ENCODE data around the gene HNRNPL.
"Not testable (repeated sequence)": the region's sequence is repeated elsewhere in the genome, so short reads cannot be mapped to it uniquely, and the experiment has no call there.

Gene HNRNPL

DNA sequence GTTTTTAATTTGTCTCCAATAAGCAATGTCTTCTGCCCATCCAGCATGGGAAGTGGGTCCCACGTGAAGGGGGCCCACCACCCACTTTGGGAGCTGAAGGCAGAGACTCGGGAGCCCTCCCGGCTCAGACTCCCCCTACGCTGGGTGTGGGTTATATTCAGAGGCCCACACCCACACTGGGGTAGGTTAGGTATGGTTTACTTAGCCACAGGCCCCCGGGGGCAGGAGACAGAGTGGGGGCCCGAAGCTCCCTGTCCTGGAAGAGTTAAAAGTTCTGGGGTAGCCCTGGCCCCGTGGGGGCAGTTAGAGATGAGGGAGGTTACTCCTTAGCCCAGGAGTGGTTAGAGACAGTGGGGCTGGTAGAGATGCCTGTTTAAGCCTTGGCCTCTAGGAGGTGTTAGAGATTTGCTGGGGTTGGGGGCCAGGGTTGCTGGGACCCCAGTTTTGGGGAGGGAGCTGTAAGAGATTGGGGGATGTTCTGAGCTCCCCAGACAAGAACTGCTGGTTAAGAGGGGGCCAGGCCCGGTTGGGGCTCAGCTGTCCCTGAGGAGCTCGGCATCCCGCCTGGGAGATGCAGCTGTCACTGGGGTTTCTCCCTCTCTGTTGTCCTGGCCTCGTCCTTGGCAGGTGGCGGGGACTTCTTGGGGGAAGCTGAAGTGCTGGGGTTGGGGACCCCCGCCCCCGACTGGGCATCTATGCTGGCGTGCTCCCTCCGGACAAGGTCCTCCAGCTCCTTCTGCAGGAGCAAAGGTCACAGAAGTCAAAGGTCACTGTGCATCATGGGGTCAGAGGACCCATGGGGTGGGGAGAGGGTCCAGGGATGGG is 29.0 kb upstream of the HNRNPL start:
- Mint-ChIP-seq H3K27me3 (no peaks in the 10 kb centered on the region), H3K4me3 (peak overlapping the region; percentile 96 to 99), H3K4me1 (peaks cover 37% of the 10 kb centered on the region), H3K27ac (peak overlapping the region; percentile 99), H3K9me3 (no peaks in the 10 kb centered on the region)
- DNase-seq = peak in 1 of 2 donors; percentile 20
- ATAC-seq = peak; percentile 48

DNA sequence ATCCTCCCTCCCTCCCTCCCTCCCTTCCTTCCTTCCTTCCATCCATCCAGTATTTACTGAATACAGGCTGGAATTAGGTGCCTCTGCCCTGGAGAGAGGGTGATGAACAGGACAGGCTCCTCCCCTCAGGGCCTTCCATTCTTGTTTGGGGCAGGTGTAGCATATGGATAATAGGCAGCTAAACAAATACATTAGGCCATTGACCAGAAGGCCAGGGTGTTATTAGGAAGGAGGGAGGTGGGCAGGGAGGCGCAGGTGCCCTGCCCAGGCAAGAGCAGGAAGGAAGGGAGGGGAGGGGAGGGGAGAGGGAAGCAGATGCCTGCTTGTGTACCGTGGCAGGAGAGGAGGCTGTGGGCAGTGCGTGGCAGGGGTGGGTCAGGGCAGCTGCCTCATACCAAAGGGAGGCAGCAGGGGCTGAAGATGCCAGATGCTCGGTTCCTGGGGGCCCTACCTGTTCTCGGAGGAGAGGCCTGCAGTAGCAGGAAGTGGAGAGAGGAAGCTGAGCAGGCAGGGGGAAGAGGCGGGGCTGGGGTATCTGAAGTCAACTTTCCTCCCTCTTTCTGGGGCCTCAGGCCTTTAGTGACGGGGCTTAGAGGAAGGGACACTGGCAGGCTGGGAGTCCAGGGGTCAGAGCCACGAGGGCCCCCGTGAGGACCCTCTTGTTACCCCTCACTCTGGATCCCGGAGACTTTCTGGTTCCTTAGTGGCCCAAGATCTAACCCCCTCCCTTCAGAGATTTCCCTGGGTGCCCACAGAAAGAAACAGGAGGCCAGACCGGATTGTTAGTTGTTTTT is 28.2 kb upstream of the HNRNPL start, which contains the start of gene RINL:
RINL (minus strand) TSS at position 495 of the 794 bp plus-strand sequence. CDS start 1,533 bp downstream, outside the sequence.
- peak within 1 kb of the TSS; percentile 96 to 99 for H3K4me3 Mint-ChIP-seq
- no peaks in the 10 kb centered on the region for H3K27me3 Mint-ChIP-seq
- ATAC-seq (peak; percentile 92), DNase-seq (peak; percentile 57 to 78)
- H3K27ac Mint-ChIP-seq = peak within 1 kb of the TSS; percentile 99
- peaks cover 32% of the 10 kb centered on the region for H3K4me1 Mint-ChIP-seq
- no peaks in the 10 kb centered on the region for H3K9me3 Mint-ChIP-seq

DNA sequence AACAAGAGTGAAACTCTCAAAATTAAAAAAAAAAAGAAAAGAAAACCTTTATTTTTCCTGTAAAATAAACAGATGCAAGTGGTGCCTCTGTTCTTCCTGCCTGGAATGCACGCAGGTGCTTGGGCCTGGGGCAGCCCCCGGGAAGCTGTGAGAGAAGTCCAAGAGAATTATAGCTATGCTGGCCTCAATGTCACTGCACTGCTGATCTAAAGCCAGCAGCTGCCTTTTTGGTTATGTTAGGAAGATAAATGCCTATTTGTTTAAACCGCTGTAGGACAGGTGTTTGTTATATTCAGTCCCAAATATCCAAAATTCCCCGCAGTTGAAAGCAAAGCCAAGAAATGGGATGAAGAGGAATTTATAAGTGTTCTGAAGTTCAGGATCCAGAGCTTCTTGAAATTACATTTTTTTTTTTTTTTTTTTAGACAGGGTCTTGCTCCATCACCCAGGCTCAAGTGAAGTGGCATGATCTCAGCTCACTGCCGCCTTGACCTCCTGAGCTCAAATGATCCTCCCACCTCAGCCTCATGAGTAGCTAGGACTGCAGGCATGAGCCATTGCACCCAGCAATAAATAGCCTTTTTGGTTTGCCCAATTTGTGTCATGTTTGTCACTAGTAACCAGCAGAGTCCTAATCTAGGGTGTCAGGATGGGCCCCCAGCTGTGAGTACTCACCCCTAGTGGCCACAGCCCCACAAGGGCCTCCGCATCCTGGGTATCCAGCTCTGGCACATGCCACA is 26.0 kb upstream of the HNRNPL start:
- no peaks in the 10 kb centered on the region for H3K9me3 Mint-ChIP-seq
- ATAC-seq (peak; percentile 27), DNase-seq (peak in 1 of 2 donors; percentile 28)
- no peaks in the 10 kb centered on the region for H3K27me3 Mint-ChIP-seq
- H3K4me1 Mint-ChIP-seq = peaks cover 42% of the 10 kb centered on the region
- H3K4me3 Mint-ChIP-seq = peak overlapping the region in 1 of 2 donors; percentile 75
- H3K27ac Mint-ChIP-seq = peak overlapping the region in 1 of 2 donors; percentile 87

- not testable (repeated sequence) for H3K27me3 Mint-ChIP-seq, H3K27ac Mint-ChIP-seq, H3K9me3 Mint-ChIP-seq, ATAC-seq, H3K4me3 Mint-ChIP-seq, DNase-seq
- H3K4me1 Mint-ChIP-seq = peaks cover 57% of the 10 kb centered on the region
These were observed 23.6 kb upstream of the HNRNPL start for GRCh38 chr19:38873400-38873799.

- ATAC-seq (no peak), DNase-seq (no peak)
- no peaks in the 10 kb centered on the region for H3K27me3 Mint-ChIP-seq
- peak overlapping the region; percentile 67 to 99 for H3K4me3 Mint-ChIP-seq
- peaks cover 54% of the 10 kb centered on the region for H3K4me1 Mint-ChIP-seq
- H3K9me3 Mint-ChIP-seq = no peaks in the 10 kb centered on the region
- H3K27ac Mint-ChIP-seq = peak overlapping the region in 1 of 2 donors; percentile 91
These were observed 20.8 kb upstream of the HNRNPL start for GRCh38 chr19:38870612-38871011.

DNA sequence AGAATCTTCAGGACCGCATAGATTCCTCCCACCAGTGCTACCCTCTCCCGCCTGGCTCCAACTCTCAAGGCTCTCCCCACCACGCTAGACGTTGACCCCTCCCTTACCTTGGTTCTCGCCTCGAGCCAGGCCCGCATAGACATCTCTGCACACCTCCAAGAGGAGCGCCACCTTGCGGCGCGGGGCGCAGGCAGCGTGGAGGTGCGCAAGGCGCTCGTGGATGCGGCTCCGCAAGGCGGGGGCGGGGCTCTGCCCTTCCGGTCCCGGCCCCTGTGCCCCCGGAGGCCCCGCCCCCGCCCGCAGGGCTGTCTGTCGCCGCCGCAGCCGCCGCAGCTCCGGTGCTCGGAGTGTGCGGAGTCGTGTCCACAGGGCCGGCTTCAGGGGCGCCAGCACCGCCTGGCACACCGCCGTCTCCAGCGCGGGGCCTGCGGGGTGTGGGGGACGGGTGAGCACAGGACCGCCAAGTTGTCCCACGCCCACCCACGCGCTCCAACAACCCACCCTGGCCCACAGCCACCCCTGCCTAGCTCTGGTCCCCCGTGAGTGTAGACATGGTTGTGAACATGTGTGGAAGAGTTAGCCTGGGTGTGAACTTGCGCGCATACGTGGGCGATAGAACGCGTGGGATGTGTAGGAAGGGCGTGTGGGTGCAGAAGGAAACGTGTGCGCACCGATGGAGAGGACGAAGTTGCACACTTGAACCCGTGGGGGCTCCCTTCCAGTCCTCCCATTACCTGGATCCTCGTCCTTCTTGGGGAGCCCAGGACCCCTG is 20.2 kb upstream of the HNRNPL start:
- Mint-ChIP-seq H3K27me3 (no peaks in the 10 kb centered on the region), H3K4me1 (peaks cover 60% of the 10 kb centered on the region), H3K9me3 (no peaks in the 10 kb centered on the region), H3K4me3 (peak overlapping the region; percentile 87 to 99), H3K27ac (peak overlapping the region; percentile 91)
- DNase-seq (peak; percentile 95), ATAC-seq (peak; percentile 92)

GRCh38 chr19:38869160-38869835 is 19.5 kb upstream of the HNRNPL start:
- peaks cover 67% of the 10 kb centered on the region for H3K4me1 Mint-ChIP-seq

GRCh38 chr19:38868551-38868950 is 18.8 kb upstream of the HNRNPL start:
- Mint-ChIP-seq H3K9me3 (peaks cover 7 to 8% of the 10 kb centered on the region in 2 donors), H3K27ac (peak overlapping the region; percentile 64 to 90), H3K4me3 (peak overlapping the region; percentile 87 to 99), H3K4me1 (peaks cover 70% of the 10 kb centered on the region), H3K27me3 (no peaks in the 10 kb centered on the region)
- ATAC-seq (no peak), DNase-seq (no peak)

More at GRCh38 chr19:38869160-38869835, 19.5 kb upstream of the HNRNPL start:
- ATAC-seq = peak; percentile 44
- Mint-ChIP-seq H3K9me3 (peaks cover 6 to 7% of the 10 kb centered on the region in 2 donors), H3K27me3 (no peaks in the 10 kb centered on the region), H3K27ac (peak overlapping the region; percentile 90 to 91), H3K4me3 (peak overlapping the region; percentile 87 to 99)
- peak in 1 of 2 donors; percentile 57 for DNase-seq

DNA sequence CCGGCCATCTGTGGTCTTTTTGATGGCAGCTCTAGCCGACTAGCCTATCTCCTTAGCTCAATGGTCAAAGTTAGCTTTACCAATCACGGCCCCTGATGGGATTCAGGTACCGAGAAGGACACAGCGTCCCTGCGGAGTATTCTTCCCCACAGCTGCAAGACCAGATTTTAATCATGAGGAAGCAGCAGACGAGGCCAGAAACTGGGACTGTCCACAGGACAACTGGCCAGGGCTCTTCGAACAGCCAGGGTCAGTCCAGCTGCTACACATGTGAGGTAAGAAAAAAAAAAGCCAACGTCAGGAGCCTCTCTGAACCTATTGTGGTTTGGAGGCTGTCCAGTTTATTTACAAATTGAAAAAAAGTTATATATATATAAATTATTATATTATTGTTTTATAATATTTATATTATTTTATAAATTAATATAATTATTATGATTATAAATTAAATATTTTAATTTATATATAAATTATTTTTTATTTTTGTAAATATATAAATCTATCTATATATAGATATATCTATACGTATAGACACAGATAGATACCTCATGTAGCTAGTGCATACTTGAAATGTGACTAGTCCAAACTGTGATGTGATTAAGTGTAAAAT is 17.5 kb upstream of the HNRNPL start:
- ATAC-seq = no peak
- H3K4me1 Mint-ChIP-seq = peaks cover 76% of the 10 kb centered on the region
- no peaks in the 10 kb centered on the region for H3K27me3 Mint-ChIP-seq
- DNase-seq = no peak
- peaks cover 7 to 8% of the 10 kb centered on the region in 2 donors for H3K9me3 Mint-ChIP-seq
- no peak overlapping the region for H3K4me3 Mint-ChIP-seq
- no peak overlapping the region for H3K27ac Mint-ChIP-seq

GRCh38 chr19:38862321-38863059 is 12.7 kb upstream of the HNRNPL start:
- Mint-ChIP-seq H3K4me3 (no peak overlapping the region), H3K27me3 (no peaks in the 10 kb centered on the region), H3K27ac (no peak overlapping the region), H3K4me1 (peaks cover 60% of the 10 kb centered on the region), H3K9me3 (peaks cover 7 to 8% of the 10 kb centered on the region in 2 donors)
- DNase-seq (no peak), ATAC-seq (no peak)

- peaks cover 62% of the 10 kb centered on the region for H3K4me1 Mint-ChIP-seq
- DNase-seq = no peak
- H3K27ac Mint-ChIP-seq = no peak overlapping the region
- H3K4me3 Mint-ChIP-seq = no peak overlapping the region
- no peaks in the 10 kb centered on the region for H3K27me3 Mint-ChIP-seq
- peaks cover 7 to 8% of the 10 kb centered on the region in 2 donors for H3K9me3 Mint-ChIP-seq
- ATAC-seq = no peak
These were observed 11.6 kb upstream of the HNRNPL start for GRCh38 chr19:38861368-38861767.

DNA sequence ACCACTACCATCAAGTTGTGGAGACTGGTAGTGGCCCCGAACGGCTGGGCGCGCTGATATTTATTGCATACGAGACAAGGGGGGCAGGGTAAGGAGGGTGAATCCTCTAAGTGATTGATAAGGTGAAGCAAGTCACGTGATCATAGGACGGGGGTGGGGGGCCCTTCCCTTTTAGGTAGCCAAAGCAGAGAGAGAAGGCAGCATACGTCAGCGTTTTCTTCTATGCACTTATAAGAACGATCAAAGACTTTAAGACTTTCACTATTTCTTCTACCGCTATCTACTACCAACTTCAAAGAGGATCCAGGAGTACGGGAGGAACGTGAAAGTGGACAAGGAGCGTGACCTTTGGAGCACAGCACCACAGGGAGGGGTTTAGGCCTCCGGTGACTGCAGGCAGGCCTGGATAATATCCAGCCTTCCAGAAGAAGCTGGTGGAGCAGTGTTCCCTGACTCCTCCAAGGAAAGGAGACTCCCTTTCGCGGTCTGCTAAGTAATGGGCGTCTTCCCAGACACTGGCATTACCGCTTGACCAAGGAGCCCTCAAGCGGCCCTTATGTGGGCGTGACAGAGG is 9.9 kb upstream of the HNRNPL start:
- peaks cover 49% of the 10 kb centered on the region for H3K4me1 Mint-ChIP-seq
- not testable (repeated sequence) for H3K9me3 Mint-ChIP-seq, H3K27ac Mint-ChIP-seq, DNase-seq, H3K27me3 Mint-ChIP-seq, H3K4me3 Mint-ChIP-seq, ATAC-seq

- ATAC-seq (no peak), DNase-seq (no peak)
- no peaks in the 10 kb centered on the region for H3K9me3 Mint-ChIP-seq
- peak overlapping the region; percentile 42 to 74 for H3K4me3 Mint-ChIP-seq
- H3K27ac Mint-ChIP-seq = peak overlapping the region; percentile 28 to 29
- H3K4me1 Mint-ChIP-seq = peaks cover 51% of the 10 kb centered on the region
- H3K27me3 Mint-ChIP-seq = no peaks in the 10 kb centered on the region
These were observed 7.0 kb upstream of the HNRNPL start for GRCh38 chr19:38856813-38857212.

Measured in stimulated activated naive CD8-positive, alpha-beta T cell treated with anti-CD3 and anti-CD28 coated beads, Interleukin-15, amount 100 ng/mL, for 72 hours (primary cell).